Neuronal stem cell (in vitro differentiated cells): ENCODE results near the gene SYDE1.
"Not testable (repeated sequence)": the region's sequence is repeated elsewhere in the genome, so short reads cannot be mapped to it uniquely, and the experiment has no call there.

Source experiments
- DNase-seq: peaks from one replicate; pipeline ENCODE4 v3.0.0-alpha.2; 2013; ENCODE audit warnings: low spot score
- H2AFZ ChIP-seq: one replicate; pipeline ENCODE4 v1.6.1; 2013; ENCODE audit warnings: mild to moderate bottlenecking, low read length, inconsistent platforms
- H2AK5ac ChIP-seq: 2 replicates; pipeline ENCODE4 v1.6.1; 2013; ENCODE audit warnings: low read depth, mild to moderate bottlenecking, inconsistent platforms, low read length, moderate library complexity, mixed read lengths
- H2BK120ac ChIP-seq: 2 replicates; pipeline ENCODE4 v1.6.1; 2013; ENCODE audit warnings: low read depth, mild to moderate bottlenecking, inconsistent platforms, low read length, moderate library complexity, mixed read lengths
- H2BK12ac ChIP-seq: one replicate; pipeline ENCODE4 v1.6.1; 2013; ENCODE audit warnings: low read length, inconsistent platforms
- H2BK15ac ChIP-seq: 2 replicates; pipeline ENCODE4 v1.6.1; 2013; ENCODE audit warnings: mild to moderate bottlenecking, low read length, inconsistent platforms, mixed read lengths
- H2BK5ac ChIP-seq: one replicate; pipeline ENCODE4 v1.6.1; 2013; ENCODE audit warnings: inconsistent platforms, mild to moderate bottlenecking, low read length, moderate library complexity
- H3K14ac ChIP-seq: one replicate; pipeline ENCODE4 v1.6.1; 2013; ENCODE audit warnings: low read length, inconsistent platforms
- H3K18ac ChIP-seq: 2 replicates; pipeline ENCODE4 v1.6.1; 2013; ENCODE audit warnings: low read length, inconsistent platforms
- H3K23ac ChIP-seq: 2 replicates; pipeline ENCODE4 v1.6.1; 2013; ENCODE audit warnings: low read depth, mild to moderate bottlenecking, mixed read lengths, low read length, inconsistent platforms; ENCODE audit not compliant: poor library complexity
- H3K27ac ChIP-seq: replicated peaks from 3 replicates; pipeline ENCODE4 v1.5.1; 2013; ENCODE audit warnings: low read length, inconsistent platforms
- H3K27me3 ChIP-seq, 3 experiments: 2 replicates each; pipeline ENCODE4 v1.6.1; 2013; ENCODE audit warnings: low read length in 3 of 3, mild to moderate bottlenecking in 2 of 3, inconsistent platforms in 1 of 3, low read depth in 1 of 3, mixed read lengths in 1 of 3, moderate library complexity in 1 of 3; ENCODE audit not compliant: control insufficient read depth in 3 of 3, insufficient read depth in 3 of 3
- H3K36me3 ChIP-seq, 2 donors: replicated peaks in 1 of 2; 2 replicates each; pipeline ENCODE4 v1.6.1; 2013; ENCODE audit warnings: low read length in 2 of 2; ENCODE audit not compliant: control insufficient read depth in 2 of 2, insufficient read depth in 2 of 2
- H3K4ac ChIP-seq: 2 replicates; pipeline ENCODE4 v1.6.1; 2013; ENCODE audit warnings: inconsistent platforms, mild to moderate bottlenecking, low read length, moderate library complexity
- H3K4me1 ChIP-seq, 2 donors: 1 replicate in 1 of 2; 2 replicates in 1 of 2; pipeline ENCODE4 v1.6.1; 2013; ENCODE audit warnings: low read length in 2 of 2, low read depth in 1 of 2; ENCODE audit not compliant: control insufficient read depth in 2 of 2, insufficient read depth in 1 of 2
- H3K4me2 ChIP-seq: one replicate; pipeline ENCODE4 v1.6.1; 2013; ENCODE audit warnings: mild to moderate bottlenecking, low read length, inconsistent platforms; ENCODE audit not compliant: insufficient read depth, poor library complexity, severe bottlenecking
- H3K4me3 ChIP-seq, 2 donors: 2 replicates each; pipeline ENCODE4 v1.5.1; 2013; ENCODE audit warnings: low read length in 2 of 2, mild to moderate bottlenecking in 2 of 2, inconsistent platforms in 1 of 2, moderate library complexity in 1 of 2
- H3K79me1 ChIP-seq: one replicate; pipeline ENCODE4 v1.6.1; 2013; ENCODE audit warnings: low read depth, mild to moderate bottlenecking, inconsistent platforms, low read length, moderate library complexity
- H3K9ac ChIP-seq: one replicate; pipeline ENCODE4 v1.6.1; 2013; ENCODE audit warnings: mild to moderate bottlenecking, low read depth, low read length, inconsistent platforms; ENCODE audit not compliant: poor library complexity
- H3K9me3 ChIP-seq, 2 donors: replicated peaks in 1 of 2; 2 replicates each; pipeline versions ENCODE3 to v1.6.1; 2013; ENCODE audit warnings: low read length in 2 of 2, mild to moderate bottlenecking in 2 of 2, inconsistent platforms in 1 of 2, low read depth in 1 of 2, mixed read lengths in 1 of 2, moderate library complexity in 1 of 2; ENCODE audit not compliant: control insufficient read depth in 2 of 2, insufficient read depth in 1 of 2
- H4K8ac ChIP-seq: one replicate; pipeline ENCODE4 v1.6.1; 2013; ENCODE audit warnings: low read depth, mild to moderate bottlenecking, inconsistent platforms, low read length, moderate library complexity
- H4K91ac ChIP-seq: one replicate; pipeline ENCODE4 v1.6.1; 2013; ENCODE audit warnings: low read length, low read depth, mild to moderate bottlenecking, inconsistent platforms; ENCODE audit not compliant: poor library complexity
- WGBS, 2 donors: extraction: QIAGEN DNeasy Blood & Tissue Kit; methylation state at CpG; one replicate each; pipeline ENCODE4 v1.1.7; 2013; ENCODE audit warnings: missing lambda C conversion rate in 2 of 2, mixed read lengths in 1 of 2; ENCODE audit not compliant: insufficient read length in 2 of 2, insufficient replicate concordance in 1 of 2; ENCODE audit errors: extremely low coverage in 2 of 2; 5-methylcytosine and 5-hydroxymethylcytosine counted together

Gene SYDE1

GRCh38 chr19:15097980-15098379, 9.2 kb upstream of the SYDE1 start:
- not testable (repeated sequence) for DNase-seq, H3K27ac ChIP-seq, H3K4me2 ChIP-seq, H3K36me3 ChIP-seq, H2AFZ ChIP-seq, H3K4me3 ChIP-seq, H2BK12ac ChIP-seq, H2BK5ac ChIP-seq, H3K18ac ChIP-seq, H3K27me3 ChIP-seq, H4K91ac ChIP-seq, H3K14ac ChIP-seq, H2BK120ac ChIP-seq, H2BK15ac ChIP-seq, H4K8ac ChIP-seq, H3K9ac ChIP-seq, H2AK5ac ChIP-seq, H3K4me1 ChIP-seq, H3K79me1 ChIP-seq, H3K4ac ChIP-seq, H3K9me3 ChIP-seq, H3K23ac ChIP-seq
- no CpG with 5 or more reads among the region's 6 CpGs for WGBS, 2 donors

GRCh38 chr19:15098460-15098859, 8.7 kb upstream of the SYDE1 start:
- Histone ChIP-seq H3K9ac (peak overlapping the region; percentile 54), H3K27ac (no peak overlapping the region)
- no CpG with 5 or more reads among the region's 10 CpGs for WGBS, 2 donors

DNA sequence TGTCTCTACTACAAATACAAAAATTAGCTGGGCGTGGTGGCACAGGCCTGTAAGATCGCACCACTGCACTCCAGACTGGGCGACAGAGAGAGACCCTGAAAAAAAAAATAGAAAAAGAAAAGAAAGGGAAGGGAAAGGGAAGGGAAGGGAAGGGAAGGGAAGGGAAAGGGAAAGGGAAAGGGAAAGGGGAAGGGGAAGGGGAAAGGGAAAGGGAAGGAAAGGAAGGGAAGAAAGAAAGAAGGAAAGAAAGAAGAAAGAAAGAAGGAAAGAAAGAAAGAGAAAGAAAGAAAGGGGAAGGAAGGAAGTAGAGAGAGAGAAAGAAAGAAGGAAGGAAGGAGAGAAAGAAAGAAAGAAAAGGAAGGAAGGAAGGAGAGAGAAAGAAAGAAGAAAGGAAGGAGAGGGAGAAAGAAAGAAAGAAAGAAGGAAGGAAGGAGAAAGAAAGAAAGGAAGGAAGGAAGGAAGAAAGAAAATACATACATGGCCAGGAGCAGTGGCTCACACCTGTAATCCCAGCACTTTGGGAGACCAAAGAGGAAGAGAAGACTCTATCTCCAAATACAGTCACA, 8.1 kb upstream of the SYDE1 start:
- Histone ChIP-seq H2BK120ac (no peak overlapping the region), H3K9me3 (peaks cover 6 to 15% of the 10 kb centered on the region in 2 donors), H3K27me3 (no peaks in the 10 kb centered on the region), H2BK12ac (no peak overlapping the region), H3K14ac (no peak overlapping the region), H3K4me2 (no peak overlapping the region), H4K8ac (no peak overlapping the region), H3K4me3 (no peak overlapping the region), H3K4me1 (no peaks in the 10 kb centered on the region), H2AK5ac (no peak overlapping the region), H2BK5ac (no peak overlapping the region), H4K91ac (no peak overlapping the region), H3K4ac (no peak overlapping the region), H3K27ac (no peak overlapping the region), H2AFZ (no peak overlapping the region), H2BK15ac (no peak overlapping the region), H3K18ac (no peak overlapping the region), H3K9ac (no peak overlapping the region), H3K36me3 (no peaks in the 10 kb centered on the region), H3K79me1 (no peaks in the 10 kb centered on the region), H3K23ac (no peak overlapping the region)
- WGBS, 2 donors: no CpG with 5 or more reads among the region's 3 CpGs
- DNase-seq: no peak

More at GRCh38 chr19:15098460-15098859, 8.7 kb upstream of the SYDE1 start:
- no peaks in the 10 kb centered on the region for H3K4me1 ChIP-seq
- no peak overlapping the region for H2BK12ac ChIP-seq
- H3K14ac ChIP-seq: no peak overlapping the region
- no peak overlapping the region for H3K4ac ChIP-seq
- H2AK5ac ChIP-seq: no peak overlapping the region
- no peaks in the 10 kb centered on the region for H3K36me3 ChIP-seq
- no peak overlapping the region for H2BK120ac ChIP-seq
- no peak overlapping the region for H4K8ac ChIP-seq
- H4K91ac ChIP-seq: no peak overlapping the region
- H3K4me3 ChIP-seq: no peak overlapping the region
- no peak overlapping the region for H2AFZ ChIP-seq
- no peak overlapping the region for H2BK5ac ChIP-seq
- H3K23ac ChIP-seq: no peak overlapping the region
- H3K18ac ChIP-seq: no peak overlapping the region
- H3K4me2 ChIP-seq: no peak overlapping the region
- H3K27me3 ChIP-seq: no peaks in the 10 kb centered on the region
- peaks cover 5 to 10% of the 10 kb centered on the region in 2 donors for H3K9me3 ChIP-seq
- no peaks in the 10 kb centered on the region for H3K79me1 ChIP-seq
- no peak for DNase-seq
- H2BK15ac ChIP-seq: no peak overlapping the region

DNA sequence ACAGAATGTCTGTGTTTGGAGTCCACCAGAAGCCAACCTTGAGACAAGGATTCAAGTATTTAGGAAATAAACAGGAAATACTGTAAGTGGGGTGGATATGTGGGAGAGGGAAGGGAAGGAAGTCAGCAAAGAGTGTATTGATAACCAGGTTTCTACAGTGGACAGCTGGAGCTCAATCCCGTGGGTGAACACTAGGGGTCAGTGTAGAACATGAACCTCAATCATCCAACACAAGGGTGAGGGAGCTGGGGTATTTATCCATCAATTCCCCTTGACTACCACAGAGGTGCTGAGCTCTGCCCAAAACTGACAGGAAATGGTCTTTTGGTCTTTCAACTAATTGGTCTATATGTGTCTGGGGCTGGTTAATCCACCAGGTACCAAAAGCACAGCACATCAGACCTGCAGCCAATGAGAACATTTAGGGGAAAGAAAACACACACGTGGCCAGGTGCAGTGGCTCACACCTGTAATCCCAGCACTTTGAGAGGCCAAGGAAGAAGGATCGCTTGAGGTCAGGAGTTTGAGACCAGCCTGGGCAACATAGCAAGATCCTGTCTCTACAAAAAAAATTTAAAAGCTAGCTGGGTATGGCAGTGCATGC, 5.6 kb upstream of the SYDE1 start:
- Histone ChIP-seq H2BK15ac (no peak overlapping the region), H3K9me3 (peaks cover 11 to 26% of the 10 kb centered on the region in 2 donors), H2AFZ (no peak overlapping the region), H3K23ac (no peak overlapping the region), H3K4me2 (no peak overlapping the region), H3K14ac (no peak overlapping the region), H4K91ac (no peak overlapping the region), H3K36me3 (no peaks in the 10 kb centered on the region), H3K4me3 (no peak overlapping the region), H2BK12ac (no peak overlapping the region), H3K9ac (no peak overlapping the region), H2BK5ac (no peak overlapping the region), H2AK5ac (no peak overlapping the region), H2BK120ac (no peak overlapping the region), H4K8ac (no peak overlapping the region), H3K79me1 (no peaks in the 10 kb centered on the region), H3K27ac (no peak overlapping the region), H3K4me1 (no peaks in the 10 kb centered on the region), H3K18ac (no peak overlapping the region), H3K4ac (no peak overlapping the region), H3K27me3 (no peaks in the 10 kb centered on the region)
- no CpG with 5 or more reads among the region's 3 CpGs for WGBS, 2 donors
- DNase-seq: no peak
